ENCODE results near the gene LCE7A.

The LCE7A gene

DNA sequence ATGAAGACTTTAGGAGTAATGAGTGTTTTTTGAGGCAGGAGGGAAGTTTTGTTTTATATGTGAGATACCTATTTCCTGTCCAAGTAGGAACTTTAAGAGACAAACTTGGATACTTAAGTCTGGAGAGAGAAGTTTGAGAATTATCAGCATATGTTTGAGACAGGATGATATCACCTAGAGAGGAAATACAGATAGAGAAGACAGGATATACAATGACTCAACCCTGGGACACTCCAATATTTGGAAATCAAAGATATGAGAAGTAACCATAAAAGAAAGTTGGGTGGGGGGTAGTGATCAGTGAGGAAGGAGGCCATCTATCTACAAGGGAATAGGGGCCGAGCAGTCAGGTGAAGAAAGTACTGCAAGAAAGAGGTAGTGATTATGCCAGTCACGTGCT lies 6.5 kb downstream of the LCE7A start:
- DNase-seq (ENCODE audit: low read depth in 2 of 2) = no peak
- H3K4me3 ChIP-seq (replicated peaks in 1 of 2; ENCODE audit: low read depth in 2 of 2, low read length in 2 of 2) = no peak overlapping the region
- TF ChIP-seq, protein P1, sequence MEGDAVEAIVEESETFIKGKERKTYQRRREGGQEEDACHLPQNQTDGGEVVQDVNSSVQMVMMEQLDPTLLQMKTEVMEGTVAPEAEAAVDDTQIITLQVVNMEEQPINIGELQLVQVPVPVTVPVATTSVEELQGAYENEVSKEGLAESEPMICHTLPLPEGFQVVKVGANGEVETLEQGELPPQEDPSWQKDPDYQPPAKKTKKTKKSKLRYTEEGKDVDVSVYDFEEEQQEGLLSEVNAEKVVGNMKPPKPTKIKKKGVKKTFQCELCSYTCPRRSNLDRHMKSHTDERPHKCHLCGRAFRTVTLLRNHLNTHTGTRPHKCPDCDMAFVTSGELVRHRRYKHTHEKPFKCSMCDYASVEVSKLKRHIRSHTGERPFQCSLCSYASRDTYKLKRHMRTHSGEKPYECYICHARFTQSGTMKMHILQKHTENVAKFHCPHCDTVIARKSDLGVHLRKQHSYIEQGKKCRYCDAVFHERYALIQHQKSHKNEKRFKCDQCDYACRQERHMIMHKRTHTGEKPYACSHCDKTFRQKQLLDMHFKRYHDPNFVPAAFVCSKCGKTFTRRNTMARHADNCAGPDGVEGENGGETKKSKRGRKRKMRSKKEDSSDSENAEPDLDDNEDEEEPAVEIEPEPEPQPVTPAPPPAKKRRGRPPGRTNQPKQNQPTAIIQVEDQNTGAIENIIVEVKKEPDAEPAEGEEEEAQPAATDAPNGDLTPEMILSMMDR (IDR thresholded peaks at IDR 0.05; ENCODE audit: low read depth, low read length) = no peak

DNA sequence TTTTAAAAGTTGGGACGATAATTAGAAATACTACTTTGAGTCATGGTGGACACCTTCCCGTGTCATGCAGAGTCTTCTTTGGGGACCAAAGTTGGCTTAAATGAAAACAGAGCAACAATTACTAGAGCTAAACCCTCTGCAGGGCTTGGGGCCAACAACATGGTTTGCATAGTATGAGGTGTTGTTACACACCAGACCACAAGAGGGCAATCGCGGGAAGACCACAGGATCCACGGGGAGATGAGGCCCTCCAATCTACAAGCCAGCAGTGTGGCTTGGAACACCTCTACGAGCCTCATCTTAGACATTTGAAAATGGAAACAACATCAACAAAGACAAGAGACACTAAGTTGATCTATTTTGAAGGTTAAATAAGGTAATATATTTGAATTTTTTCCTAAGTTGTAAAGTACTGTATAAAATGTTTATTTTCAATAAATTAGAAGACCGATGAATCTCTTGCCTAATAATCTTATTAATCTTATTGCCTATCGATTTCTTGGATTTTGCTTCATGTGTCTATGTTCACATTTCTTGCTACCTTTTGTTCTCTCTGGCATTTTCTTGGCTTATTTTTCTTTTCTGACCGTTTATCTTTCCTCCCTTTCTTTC lies 10.1 kb downstream of the LCE7A start:
- peak; percentile 61 to 67 for DNase-seq (ENCODE audit: low read depth in 2 of 2)
- H3K4me3 ChIP-seq (replicated peaks in 1 of 2; ENCODE audit: low read depth in 2 of 2, low read length in 2 of 2) = no peak overlapping the region
- TF ChIP-seq, protein P1 (IDR thresholded peaks at IDR 0.05; ENCODE audit: low read depth, low read length) = peak; percentile 77

DNA sequence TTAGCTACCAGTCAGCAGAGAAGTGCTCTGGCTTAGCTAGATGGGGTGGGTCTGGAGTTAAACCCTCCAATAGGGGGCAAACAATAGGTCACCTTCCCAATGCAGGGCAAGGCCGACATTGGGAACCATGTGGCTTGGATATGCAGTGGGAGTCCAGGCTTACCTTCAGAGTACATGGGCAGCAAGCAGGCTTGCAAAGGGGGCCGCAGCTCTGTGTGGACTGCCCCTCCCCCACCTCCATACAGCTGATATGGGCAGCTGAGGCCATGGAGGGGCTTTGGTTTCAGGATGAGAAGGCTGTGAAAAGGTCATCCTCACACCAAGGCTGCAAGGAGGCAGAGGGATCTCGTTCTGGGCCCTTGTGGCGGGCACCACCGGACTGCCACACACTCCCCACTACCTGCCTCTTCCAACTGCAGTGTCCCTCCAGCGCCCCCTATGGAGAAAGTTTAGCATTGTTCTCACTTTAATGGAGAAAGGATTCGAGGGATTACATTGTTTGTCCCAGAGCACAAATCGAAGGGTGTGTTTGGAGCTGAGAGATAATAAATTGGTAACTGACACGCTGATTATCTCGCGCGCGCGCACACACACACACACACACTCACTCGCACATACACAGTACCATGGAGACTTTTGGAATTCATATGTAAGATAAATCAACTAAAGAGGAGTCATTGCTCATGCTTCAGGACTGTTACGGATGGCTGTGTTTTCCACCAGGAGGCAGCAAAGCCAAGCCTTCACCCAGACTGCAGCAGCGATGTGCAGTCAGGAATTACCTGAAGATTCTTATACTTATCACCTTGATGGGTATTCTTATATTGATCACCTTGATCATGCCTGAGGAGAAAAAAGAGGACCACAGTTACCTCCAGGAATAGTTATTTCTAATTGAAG lies 11.3 kb downstream of the LCE7A start:
- no peak overlapping the region for H3K4me3 ChIP-seq (replicated peaks in 1 of 2; ENCODE audit: low read depth in 2 of 2, low read length in 2 of 2)
- peak in 1 of 2 donors; percentile 6 for DNase-seq (ENCODE audit: low read depth in 2 of 2)
- TF ChIP-seq, protein P1 (IDR thresholded peaks at IDR 0.05; ENCODE audit: low read depth, low read length) = peak; percentile 4

DNA sequence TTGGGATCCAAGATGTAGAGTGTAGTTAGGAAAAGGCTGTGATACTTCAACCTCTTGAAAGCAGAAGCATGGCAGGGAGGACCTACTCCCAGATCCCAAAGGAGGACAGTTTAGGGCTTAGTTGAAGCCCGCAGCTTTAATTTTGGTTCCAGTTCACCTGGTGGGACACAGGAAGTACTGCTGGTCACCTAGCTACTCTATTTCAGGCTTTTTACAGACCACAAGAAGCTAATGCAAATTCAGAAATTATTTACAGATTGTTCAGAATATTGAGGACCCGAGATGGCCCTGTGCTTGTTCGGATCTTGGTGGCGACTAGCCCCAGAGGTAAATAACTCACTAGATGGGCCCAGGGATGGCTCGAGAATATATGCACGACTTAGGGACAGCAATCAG lies 11.9 kb downstream of the LCE7A start:
- no peak for DNase-seq (ENCODE audit: low read depth in 2 of 2)
- no peak overlapping the region for H3K4me3 ChIP-seq (replicated peaks in 1 of 2; ENCODE audit: low read depth in 2 of 2, low read length in 2 of 2)
- TF ChIP-seq, protein P1 (IDR thresholded peaks at IDR 0.05; ENCODE audit: low read depth, low read length) = no peak

DNA sequence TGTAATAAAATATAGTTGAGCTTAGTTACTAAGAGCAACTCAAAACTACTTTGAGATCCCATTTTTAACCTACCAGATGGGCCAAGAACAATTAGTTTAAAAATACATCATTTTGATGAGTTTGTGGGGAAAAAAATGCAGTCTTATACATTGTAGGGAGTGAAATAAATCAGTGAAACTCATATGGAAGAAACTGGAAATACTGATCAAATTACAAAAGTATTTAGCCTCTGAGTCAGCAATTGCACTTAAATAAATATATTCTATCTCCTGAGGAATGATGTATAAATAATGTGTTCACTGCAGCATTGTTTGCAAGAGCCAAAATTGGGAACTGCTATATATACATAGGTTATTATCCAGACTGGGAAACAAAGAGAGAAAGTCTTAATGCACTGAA lies 13.7 kb downstream of the LCE7A start:
- H3K4me3 ChIP-seq (replicated peaks in 1 of 2; ENCODE audit: low read depth in 2 of 2, low read length in 2 of 2) = no peak overlapping the region
- TF ChIP-seq, protein P1 (IDR thresholded peaks at IDR 0.05; ENCODE audit: low read depth, low read length) = no peak
- DNase-seq (ENCODE audit: low read depth in 2 of 2) = no peak

DNA sequence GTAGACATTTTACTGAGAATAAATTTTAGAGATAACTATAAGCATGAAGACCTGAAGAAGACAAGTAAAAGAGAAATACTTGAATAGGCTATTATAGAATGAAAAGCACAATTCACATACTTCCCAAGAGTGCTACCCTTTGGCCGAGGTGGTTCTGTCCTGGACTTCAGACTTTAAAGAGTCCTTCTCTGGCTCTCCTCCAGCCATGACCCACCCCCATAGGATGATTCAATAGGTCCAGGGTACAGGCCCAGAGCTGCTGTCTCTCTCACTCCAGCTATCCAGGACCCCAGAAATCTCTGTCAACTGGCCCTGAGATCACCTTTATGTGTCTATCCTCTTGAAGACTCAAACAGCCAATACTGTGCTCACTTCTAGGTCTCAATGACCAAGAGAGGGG lies 17.0 kb downstream of the LCE7A start:
- TF ChIP-seq, protein P1 (IDR thresholded peaks at IDR 0.05; ENCODE audit: low read depth, low read length) = no peak
- no peak for DNase-seq (ENCODE audit: low read depth in 2 of 2)
- H3K4me3 ChIP-seq (replicated peaks in 1 of 2; ENCODE audit: low read depth in 2 of 2, low read length in 2 of 2) = no peak overlapping the region
